GM21825 (cell line): ENCODE data around the gene DICER1.

Experiments
- ATAC-seq: cut with Tn5 transposase; IDR thresholded peaks from one replicate; pipeline ENCODE4 v1.9.1; 2021; ENCODE audit warnings: mild to moderate bottlenecking, moderate library complexity; ENCODE audit not compliant: unreplicated experiment

The DICER1 gene

GRCh38 chr14:95043314-95043713 lies 114.0 kb downstream of the DICER1 start:
- ATAC-seq: no peak

- ATAC-seq: no peak
Observed at GRCh38 chr14:95041477-95042020, 115.8 kb downstream of the DICER1 start.

GRCh38 chr14:95040708-95041476 lies 116.4 kb downstream of the DICER1 start:
- no peak for ATAC-seq

GRCh38 chr14:95039993-95040348 lies 117.4 kb downstream of the DICER1 start:
- no peak for ATAC-seq

- ATAC-seq: no peak
Observed at GRCh38 chr14:95039259-95039992, 117.9 kb downstream of the DICER1 start.

GRCh38 chr14:95038521-95039250 lies 118.6 kb downstream of the DICER1 start:
- ATAC-seq: no peak

GRCh38 chr14:95037273-95037672 lies 120.1 kb downstream of the DICER1 start:
- no peak for ATAC-seq
